ENCODE measurements around the gene WAPL.

DNA sequence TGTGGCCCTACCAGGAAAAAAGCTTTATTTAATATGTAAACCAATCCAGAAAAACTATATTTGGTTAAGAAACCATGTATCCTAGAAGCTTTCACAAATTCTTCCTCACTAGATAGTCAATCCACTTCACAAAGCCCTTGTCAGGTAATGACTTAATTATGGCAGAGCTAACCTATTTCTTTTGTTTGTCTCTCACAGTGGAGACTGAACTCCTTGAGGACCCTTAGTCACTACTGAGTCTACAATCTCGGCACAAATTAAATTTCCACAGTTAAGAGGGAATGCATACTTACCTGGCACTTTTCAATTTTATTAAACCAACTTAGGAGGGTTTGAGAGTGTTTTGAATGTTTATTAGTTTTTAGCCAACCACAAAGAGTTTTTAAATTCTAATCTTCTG lies 23.0 kb downstream of the WAPL start:
- no peak for TF ChIP-seq CTCF (IDR thresholded peaks at IDR 0.05)
- no peak for TF ChIP-seq POLR2A (IDR thresholded peaks at IDR 0.05)
- TF ChIP-seq POLR2AphosphoS5 (IDR thresholded peaks at IDR 0.05), result no peak

Data from breast epithelium (tissue), 3 donors.